Activated CD4-positive, alpha-beta T cell treated with anti-CD3 and anti-CD28 coated beads, Interleukin-2, amount 50 U/mL, for 24 hours (primary cell): ENCODE data around the gene KIF24.
A peak's percentile ranks its signal among the peaks of the same experiment; 100 is the strongest.
"Not testable (repeated sequence)": the region's sequence is repeated elsewhere in the genome, so short reads cannot be mapped to it uniquely, and the experiment has no call there.

ENCODE experiments used
- DNase-seq, 2 donors: peaks; one replicate each; pipeline ENCODE4 v3.0.0-alpha.2; 2020; ENCODE audit warnings: low read depth in 1 of 2, low spot score in 1 of 2

KIF24 gene

GRCh38 chr9:34328987-34329832, at the start of gene KIF24, which contains the start of gene NUDT2:
Gene KIF24, minus strand, starts transcription at chr9:34329268. Its CDS starts 17,922 bp downstream, at chr9:34311346.
Gene NUDT2, plus strand, starts transcription at chr9:34329569. Its CDS starts 9,471 bp downstream, at chr9:34339040.
- peak; percentile 87 to 98 for DNase-seq

- DNase-seq, result no peak
Observed at GRCh38 chr9:34378376-34379060, 49.5 kb upstream of the KIF24 start.

- no peak for DNase-seq
Observed at GRCh38 chr9:34377404-34377746, 48.3 kb upstream of the KIF24 start.

GRCh38 chr9:34376596-34377403, 47.7 kb upstream of the KIF24 start, which contains the start of gene MYORG:
Gene MYORG, minus strand, starts transcription at chr9:34376898. Its CDS starts 3,955 bp downstream, at chr9:34372943.
- peak; percentile 86 to 94 for DNase-seq

GRCh38 chr9:34375901-34376595, 47.0 kb upstream of the KIF24 start:
- DNase-seq, result no peak

GRCh38 chr9:34374905-34375552, 46.0 kb upstream of the KIF24 start:
- no peak for DNase-seq

- no peak for DNase-seq
Observed at GRCh38 chr9:34374339-34374738, 45.3 kb upstream of the KIF24 start.

- DNase-seq, result no peak
Observed at GRCh38 chr9:34373749-34374148, 44.7 kb upstream of the KIF24 start.

- no peak for DNase-seq
Observed at GRCh38 chr9:34372467-34373011, 43.5 kb upstream of the KIF24 start.

GRCh38 chr9:34371886-34372466, 42.9 kb upstream of the KIF24 start:
- DNase-seq, result no peak

GRCh38 chr9:34370970-34371880, 42.2 kb upstream of the KIF24 start:
- no peak for DNase-seq

GRCh38 chr9:34370335-34370969, 41.4 kb upstream of the KIF24 start:
- DNase-seq, result no peak

- no peak for DNase-seq
Observed at GRCh38 chr9:34369636-34370035, 40.6 kb upstream of the KIF24 start.

GRCh38 chr9:34368796-34369195, 39.7 kb upstream of the KIF24 start:
- DNase-seq, result not testable (repeated sequence)

GRCh38 chr9:34367751-34368410, 38.8 kb upstream of the KIF24 start:
- not testable (repeated sequence) for DNase-seq

GRCh38 chr9:34366365-34366764, 37.3 kb upstream of the KIF24 start:
- DNase-seq, result no peak

- no peak for DNase-seq
Observed at GRCh38 chr9:34365282-34365681, 36.2 kb upstream of the KIF24 start.
